NCI-H187 (cell line): ENCODE results near the gene TMEM214.

Experiments used
- DNase-seq, 2 experiments: peaks; one replicate each; lab custom pipeline; 2025; lab: John Stamatoyannopoulos, UW

The TMEM214 gene, protein sequence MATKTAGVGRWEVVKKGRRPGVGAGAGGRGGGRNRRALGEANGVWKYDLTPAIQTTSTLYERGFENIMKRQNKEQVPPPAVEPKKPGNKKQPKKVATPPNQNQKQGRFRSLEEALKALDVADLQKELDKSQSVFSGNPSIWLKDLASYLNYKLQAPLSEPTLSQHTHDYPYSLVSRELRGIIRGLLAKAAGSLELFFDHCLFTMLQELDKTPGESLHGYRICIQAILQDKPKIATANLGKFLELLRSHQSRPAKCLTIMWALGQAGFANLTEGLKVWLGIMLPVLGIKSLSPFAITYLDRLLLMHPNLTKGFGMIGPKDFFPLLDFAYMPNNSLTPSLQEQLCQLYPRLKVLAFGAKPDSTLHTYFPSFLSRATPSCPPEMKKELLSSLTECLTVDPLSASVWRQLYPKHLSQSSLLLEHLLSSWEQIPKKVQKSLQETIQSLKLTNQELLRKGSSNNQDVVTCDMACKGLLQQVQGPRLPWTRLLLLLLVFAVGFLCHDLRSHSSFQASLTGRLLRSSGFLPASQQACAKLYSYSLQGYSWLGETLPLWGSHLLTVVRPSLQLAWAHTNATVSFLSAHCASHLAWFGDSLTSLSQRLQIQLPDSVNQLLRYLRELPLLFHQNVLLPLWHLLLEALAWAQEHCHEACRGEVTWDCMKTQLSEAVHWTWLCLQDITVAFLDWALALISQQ

GRCh38 chr2:27032495-27033252 lies at the start of gene TMEM214:
Gene TMEM214, plus strand, starts transcription at chr2:27032965. Its CDS starts 51 bp downstream, at chr2:27033016.
- DNase-seq = peak; percentile 68 to 84

DNA sequence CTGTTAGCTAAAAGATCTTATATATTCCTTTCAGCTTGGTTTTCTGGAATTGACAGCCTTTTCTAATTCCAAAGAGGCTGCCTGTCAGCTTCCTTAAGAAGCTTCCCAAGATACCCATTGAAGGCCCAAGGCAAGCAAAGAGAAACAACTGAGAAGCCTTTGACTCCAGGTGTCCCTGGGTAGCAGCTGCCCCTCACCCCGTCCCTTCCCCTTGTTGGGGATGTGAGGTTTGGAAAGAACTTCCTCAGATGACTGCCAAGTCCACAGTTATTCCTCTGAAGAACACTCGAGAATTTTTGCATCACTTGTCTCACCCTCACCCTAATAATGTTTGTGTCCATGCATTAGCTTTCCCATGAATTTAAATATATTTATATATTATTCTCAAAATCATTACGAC lies 49.0 kb upstream of the TMEM214 start:
- DNase-seq = no peak

DNA sequence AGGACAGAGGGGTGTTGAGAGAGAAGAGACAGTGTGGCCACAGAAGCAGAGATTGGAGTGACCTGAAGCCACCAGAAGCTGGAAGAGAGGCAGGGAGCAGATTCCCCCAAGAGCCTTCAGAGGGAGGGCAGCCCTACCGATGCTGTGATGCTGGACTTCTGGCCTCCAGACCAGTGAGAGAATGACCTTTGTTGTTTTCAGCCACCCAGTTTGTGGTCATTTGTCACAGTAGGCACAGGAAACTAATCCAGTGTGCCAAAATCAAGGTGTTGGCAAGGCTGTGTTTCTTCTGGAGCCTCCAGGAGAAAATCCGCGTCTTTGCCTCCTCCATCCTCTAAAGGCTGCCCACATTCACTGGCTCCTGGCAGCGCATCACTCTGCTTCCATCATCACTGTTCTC lies 47.0 kb upstream of the TMEM214 start:
- no peak for DNase-seq

- DNase-seq = no peak
Measured at GRCh38 chr2:26986576-26986975, 46.2 kb upstream of the TMEM214 start.

GRCh38 chr2:26988058-26988860 lies 44.5 kb upstream of the TMEM214 start:
- DNase-seq = no peak

- no peak for DNase-seq
Measured at GRCh38 chr2:26989156-26989555, 43.6 kb upstream of the TMEM214 start.

GRCh38 chr2:26991717-26992116 lies 41.0 kb upstream of the TMEM214 start:
- no peak for DNase-seq

- DNase-seq = no peak
Measured at GRCh38 chr2:26993768-26994167, 39.0 kb upstream of the TMEM214 start.

- DNase-seq = no peak
Measured at GRCh38 chr2:26994983-26995382, 37.8 kb upstream of the TMEM214 start.

DNA sequence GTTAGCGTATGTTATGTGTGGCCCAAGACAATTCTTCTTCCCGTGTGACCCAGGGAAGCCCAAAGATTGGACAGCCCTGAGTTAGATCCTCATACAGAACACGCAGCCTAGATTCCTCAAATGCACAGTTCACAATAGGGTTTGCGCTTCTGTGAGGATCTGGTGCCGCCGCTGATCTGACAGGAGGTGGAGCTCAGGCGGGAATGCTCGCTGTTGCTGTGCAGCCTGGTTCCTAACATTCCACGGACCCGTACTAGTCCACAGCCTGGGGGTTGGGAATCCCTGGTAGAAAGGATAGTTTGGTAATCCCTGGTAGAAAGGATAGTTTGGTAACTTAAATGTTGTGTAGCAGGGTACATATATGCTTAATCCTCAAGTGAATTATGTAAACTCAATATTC lies 35.4 kb upstream of the TMEM214 start:
- no peak for DNase-seq

GRCh38 chr2:26998323-26998722 lies 34.4 kb upstream of the TMEM214 start:
- DNase-seq = no peak

DNA sequence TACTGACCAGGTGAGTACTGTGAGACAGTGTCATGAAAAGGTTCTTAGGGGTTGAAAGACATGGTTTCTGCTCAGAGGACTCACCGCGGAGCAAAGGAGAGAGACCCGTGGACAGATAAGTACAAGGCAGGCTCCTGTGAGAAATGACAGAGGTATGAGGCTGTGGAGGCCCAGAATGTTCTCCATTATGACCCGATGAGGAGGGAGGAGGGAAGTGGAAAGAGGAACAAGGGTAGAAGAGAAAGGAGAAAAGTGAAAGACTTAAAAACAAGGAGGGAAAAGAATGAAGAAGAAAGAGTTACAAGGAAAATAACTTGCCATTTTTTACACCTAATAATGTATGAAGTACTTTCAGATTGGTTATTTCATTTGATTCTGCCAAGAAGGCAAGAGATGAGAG lies 32.5 kb upstream of the TMEM214 start:
- DNase-seq = no peak

GRCh38 chr2:27000995-27001394 lies 31.8 kb upstream of the TMEM214 start:
- DNase-seq = no peak

GRCh38 chr2:27001950-27002349 lies 30.8 kb upstream of the TMEM214 start:
- DNase-seq = no peak

DNA sequence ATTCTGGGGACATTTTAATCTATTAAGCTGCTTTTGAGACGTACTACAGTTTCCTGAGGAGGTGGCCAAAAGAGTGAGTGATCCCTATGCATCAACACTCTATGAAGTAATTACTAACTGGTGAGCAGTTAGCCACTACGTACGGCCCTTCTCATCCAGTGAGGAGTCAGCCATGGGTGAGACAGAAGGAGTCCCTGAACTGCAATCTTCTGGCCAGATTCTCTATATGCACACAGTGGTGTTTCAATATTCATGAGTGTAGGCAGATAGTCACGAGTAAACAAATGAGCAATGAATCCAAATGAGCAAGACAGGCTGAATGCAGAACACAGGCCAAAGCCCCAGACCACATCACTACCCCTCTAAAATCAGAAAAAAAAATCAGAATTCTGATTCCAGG lies 29.8 kb upstream of the TMEM214 start:
- no peak for DNase-seq

DNA sequence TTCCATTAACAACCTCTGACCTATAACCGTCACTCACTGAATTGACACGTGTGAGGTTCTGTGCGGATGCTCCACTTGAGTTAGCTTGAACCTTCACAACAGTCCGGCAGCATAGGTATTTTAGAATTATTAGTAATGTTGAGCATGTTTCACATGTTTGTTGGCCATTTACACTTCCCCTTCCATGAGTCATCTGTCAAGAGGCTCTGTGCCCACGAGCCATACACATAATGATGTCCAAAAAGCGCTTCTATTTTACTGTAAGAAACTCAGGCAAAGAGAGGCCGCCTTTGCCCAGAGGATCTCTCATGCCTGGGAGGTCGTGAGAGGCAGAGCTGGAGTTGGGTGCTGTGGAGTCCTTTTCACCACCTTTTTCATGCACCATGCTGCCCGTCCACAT lies 28.9 kb upstream of the TMEM214 start:
- no peak for DNase-seq

DNA sequence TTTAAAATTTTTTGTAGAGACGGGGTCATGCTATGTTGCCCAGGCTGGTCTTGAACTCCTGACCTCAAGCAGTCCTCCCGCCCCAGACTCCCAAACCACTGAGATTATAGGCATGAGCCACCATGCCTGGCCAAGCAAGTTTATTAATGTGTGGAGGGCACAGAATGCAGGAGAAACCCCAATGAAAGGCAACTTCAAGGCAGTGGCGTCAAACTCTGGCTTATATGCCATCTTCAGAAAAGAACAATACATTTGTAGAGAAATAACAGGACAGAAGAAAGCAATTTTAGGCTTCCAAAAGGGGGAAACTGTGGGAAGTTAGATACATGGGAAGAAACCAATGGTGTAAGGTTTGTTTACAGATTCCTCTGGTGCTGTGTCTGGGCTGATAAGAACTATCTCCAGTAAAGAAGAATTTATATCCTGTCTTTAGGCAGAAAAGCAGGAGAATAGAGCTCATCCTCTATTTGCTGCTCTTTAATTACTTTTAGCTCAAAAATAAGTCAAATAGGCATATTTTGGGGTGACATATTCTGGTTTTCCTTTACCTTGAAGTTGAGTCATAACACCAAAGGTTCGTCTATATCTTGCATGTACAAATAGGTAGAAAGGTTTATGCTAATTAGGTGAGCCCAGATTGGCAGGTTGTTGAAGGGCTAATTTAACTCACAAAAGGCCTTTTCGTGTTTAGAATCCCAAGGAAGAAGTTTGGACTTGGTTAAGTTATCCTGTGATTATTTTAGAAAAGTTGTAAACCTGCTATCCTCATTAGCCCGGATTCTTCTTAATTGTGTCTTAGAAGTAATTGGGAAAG lies 26.0 kb upstream of the TMEM214 start:
- no peak for DNase-seq

DNA sequence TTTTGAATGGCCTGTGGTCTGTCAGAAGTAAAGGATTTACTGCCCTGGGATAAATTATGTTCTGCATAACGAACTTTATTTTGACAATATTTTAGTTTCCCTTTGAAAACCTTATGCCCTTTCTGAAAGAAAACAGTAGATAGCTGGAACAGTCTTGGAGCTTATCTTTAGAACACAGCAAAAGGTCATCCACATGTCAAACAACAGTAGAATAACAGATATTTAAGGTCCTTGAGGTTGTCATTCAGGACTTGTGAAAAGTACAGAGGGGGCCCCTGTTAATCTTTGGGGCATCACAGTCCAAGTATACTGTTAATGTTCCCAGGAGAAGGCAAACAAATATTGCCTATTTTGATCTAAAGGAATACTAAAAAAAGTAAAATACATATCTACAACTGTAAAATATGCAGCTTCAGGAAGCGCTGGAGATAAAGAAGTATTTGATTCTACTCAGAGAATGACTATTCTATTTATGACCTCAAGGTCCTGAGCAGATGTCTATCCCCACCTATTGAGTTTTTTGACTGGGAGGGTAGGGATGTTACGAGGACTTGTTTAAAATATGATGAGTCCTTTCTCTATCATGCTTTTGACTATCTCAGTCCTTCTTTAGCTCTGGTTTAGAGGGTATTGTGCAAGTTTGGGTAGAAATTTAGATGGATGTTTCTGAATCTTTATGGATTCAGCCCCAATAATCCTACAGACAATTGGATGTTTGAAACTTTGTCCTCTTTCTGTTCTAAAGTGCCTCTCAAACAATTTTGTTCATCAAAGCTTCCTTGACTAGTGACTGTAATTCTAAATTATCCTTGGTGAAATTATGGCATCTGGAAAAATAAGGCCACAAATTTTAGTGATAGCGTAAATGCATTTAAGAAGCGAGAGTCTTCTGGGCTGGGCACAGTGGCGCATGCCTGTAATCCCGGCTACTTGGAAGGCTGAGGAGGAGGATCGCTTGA lies 25.1 kb upstream of the TMEM214 start:
- no peak for DNase-seq

GRCh38 chr2:27008678-27009077 lies 24.1 kb upstream of the TMEM214 start:
- DNase-seq = no peak

DNA sequence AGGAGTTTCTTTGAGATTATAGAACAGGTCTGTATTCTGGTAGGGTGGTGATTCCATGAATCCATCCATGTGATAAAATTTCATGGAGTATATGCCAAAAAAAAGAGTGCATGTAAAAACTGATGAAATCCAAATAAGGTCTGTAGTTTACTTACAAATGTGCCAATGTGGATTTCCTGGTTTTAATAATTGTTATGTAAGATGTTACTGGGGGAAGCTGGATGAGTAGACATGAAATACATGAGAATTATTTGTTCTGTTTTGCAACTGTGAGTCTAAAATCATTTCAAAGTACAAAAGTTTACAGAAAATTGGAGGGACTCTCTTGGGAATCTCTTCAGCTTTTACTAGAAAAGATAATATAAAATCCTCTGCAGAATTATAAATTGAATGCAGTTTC lies 23.7 kb upstream of the TMEM214 start:
- DNase-seq = no peak
